ENCODE measurements around the gene SCNN1G. TPM values are rescaled to one million over a fixed set of nuclear protein-coding genes. Genes with fewer than 3 reads are reported as not detected.
A peak's percentile ranks its signal among the peaks of the same experiment; 100 is the strongest.

The SCNN1G gene
- polyA plus RNA-seq, 2 of the 4 experiments (the other 2 are of a cell fraction), result 0.03 to 0.05 TPM

DNA sequence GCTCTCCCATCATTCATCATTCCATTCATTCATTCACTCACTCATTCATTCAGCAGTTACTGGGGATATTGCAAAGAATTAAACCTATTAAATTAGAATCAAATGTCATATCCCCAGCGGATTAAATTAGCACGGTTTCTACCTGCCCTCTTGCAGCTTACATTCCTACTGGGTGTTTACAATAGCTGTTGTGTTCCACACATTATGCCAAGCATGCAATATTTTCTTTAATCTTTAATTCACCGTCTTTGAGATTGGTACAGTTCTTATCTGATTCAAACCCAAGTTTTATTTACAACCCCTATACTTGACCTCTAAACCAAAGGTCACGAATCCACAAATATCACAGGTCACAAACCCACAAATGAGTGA is 32.6 kb upstream of the SCNN1G start:
- H3K4me3 ChIP-seq, result peak overlapping the region; percentile 64
- FAIRE-seq (no peak), ATAC-seq (no peak), DNase-seq (ENCODE audit: low read depth in 1 of 2, low spot score in 1 of 2) (no peak)
- TF ChIP-seq HDAC2 (IDR thresholded peaks at IDR 0.05) (no peak), KDM1A (IDR thresholded peaks at IDR 0.05; ENCODE audit: low read depth) (no peak), EHF (CRISPR knock-in tag; IDR thresholded peaks at IDR 0.05) (no peak), EP300 (IDR thresholded peaks at IDR 0.05) (no peak), POLR2AphosphoS2 (conservative IDR thresholded peaks at IDR 0.05; ENCODE audit: low read length) (no peak), ESRRA (IDR thresholded peaks at IDR 0.05; ENCODE audit: borderline replicate concordance, low read length) (no peak), RFX5 (IDR thresholded peaks at IDR 0.05) (no peak), RNF2 (IDR thresholded peaks at IDR 0.05; ENCODE audit: borderline replicate concordance, low read depth) (no peak), USF2 (IDR thresholded peaks at IDR 0.05) (no peak), POLR2A (IDR thresholded peaks at IDR 0.05; ENCODE audit: low read length) (no peak), ZC3H11A (IDR thresholded peaks at IDR 0.05) (no peak), NFE2L2 (conservative IDR thresholded peaks at IDR 0.05; ENCODE audit: low read length) (no peak), HMGXB4 (CRISPR knock-in tag; IDR thresholded peaks at IDR 0.05; ENCODE audit: borderline replicate concordance) (no peak), HOXA7 (CRISPR knock-in tag; IDR thresholded peaks at IDR 0.05) (no peak)
- TF ChIP-seq, protein P1, sequence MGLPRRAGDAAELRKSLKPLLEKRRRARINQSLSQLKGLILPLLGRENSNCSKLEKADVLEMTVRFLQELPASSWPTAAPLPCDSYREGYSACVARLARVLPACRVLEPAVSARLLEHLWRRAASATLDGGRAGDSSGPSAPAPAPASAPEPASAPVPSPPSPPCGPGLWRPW (IDR thresholded peaks at IDR 0.05), result no peak
- TF ChIP-seq, protein P2, sequence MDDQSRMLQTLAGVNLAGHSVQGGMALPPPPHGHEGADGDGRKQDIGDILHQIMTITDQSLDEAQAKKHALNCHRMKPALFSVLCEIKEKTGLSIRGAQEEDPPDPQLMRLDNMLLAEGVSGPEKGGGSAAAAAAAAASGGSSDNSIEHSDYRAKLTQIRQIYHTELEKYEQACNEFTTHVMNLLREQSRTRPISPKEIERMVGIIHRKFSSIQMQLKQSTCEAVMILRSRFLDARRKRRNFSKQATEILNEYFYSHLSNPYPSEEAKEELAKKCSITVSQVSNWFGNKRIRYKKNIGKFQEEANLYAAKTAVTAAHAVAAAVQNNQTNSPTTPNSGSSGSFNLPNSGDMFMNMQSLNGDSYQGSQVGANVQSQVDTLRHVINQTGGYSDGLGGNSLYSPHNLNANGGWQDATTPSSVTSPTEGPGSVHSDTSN (IDR thresholded peaks at IDR 0.05), result no peak
- H3K4me1 ChIP-seq, result peaks cover 34% of the 10 kb centered on the region
- peak overlapping the region; percentile 70 for H3K4me2 ChIP-seq
- WGBS (ENCODE audit: missing lambda C conversion rate), result 26% methylated on average over 4 of the region's 4 CpGs
- H3K9me3 ChIP-seq, result no peaks in the 10 kb centered on the region
- ChIA-PET CTCF (interaction anchor here (3.1 kb wide), 1 partner anchor 285 kb away, joined by 11 read pairs; no protein-coding TSS in a partner anchor), POLR2A (interaction anchor here (0.8 kb wide), 1 partner anchor 408 kb away, joined by 3 read pairs; no protein-coding TSS in a partner anchor)
- peak overlapping the region; percentile 62 to 97 for H3K27ac ChIP-seq

DNA sequence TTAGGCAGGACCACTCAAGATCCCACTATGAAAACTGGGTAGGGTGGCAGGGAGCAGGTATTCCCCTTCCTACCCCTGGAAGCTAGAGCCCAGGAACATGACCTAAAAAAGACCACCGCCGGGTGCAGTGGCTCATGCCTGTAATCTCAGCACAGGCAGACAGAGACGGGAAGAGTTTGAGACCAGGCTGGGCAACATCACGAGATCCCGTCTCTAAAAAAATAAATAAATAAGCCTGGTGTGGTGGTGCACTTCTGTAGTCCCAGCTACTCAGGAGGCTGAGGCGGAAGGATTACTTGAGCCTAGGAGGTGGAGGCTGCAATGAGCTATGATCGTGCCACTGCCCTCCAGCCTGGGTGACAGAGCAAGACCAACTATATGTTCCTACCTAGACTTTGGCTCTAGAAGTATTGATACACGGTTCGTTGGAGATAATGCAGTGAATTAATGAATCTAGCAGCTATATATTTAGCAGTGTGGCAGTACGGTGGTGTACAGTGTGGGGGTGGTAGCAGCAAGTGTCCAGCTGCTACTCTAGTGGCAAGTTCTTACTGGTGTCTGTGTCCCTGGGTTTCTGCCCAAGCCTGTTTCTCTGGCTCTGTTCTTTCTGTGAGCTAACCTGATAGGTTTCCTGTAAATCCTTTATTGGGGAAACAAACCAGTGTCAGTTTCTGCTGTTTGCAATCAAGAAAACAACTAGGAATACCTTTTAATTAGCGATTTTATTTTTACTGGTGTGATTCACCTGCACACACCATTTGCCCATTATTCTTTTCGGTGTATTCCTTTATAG is 30.0 kb upstream of the SCNN1G start:
- CTCF ChIA-PET, result interaction anchor here (0.9 to 2.6 kb wide), 6 partner anchors 10 to 282 kb away, joined by 3 to 13 read pairs (median 4); no protein-coding TSS in a partner anchor
- Histone ChIP-seq H3K4me3 (no peak overlapping the region), H3K4me2 (no peak overlapping the region), H3K9me3 (no peaks in the 10 kb centered on the region), H3K4me1 (peaks cover 8% of the 10 kb centered on the region; the same call in 2 of the 3 replicates), H3K27ac (no peak overlapping the region)
- FAIRE-seq (no peak), DNase-seq (ENCODE audit: low read depth in 1 of 2, low spot score in 1 of 2) (no peak), ATAC-seq (no peak)
- WGBS (ENCODE audit: missing lambda C conversion rate), result 68% methylated on average over 12 of the region's 12 CpGs
- TF ChIP-seq EP300 (IDR thresholded peaks at IDR 0.05) (no peak), CBX8 (IDR thresholded peaks at IDR 0.05) (no peak), JUN (IDR thresholded peaks at IDR 0.05) (no peak), RCOR1 (IDR thresholded peaks at IDR 0.05; ENCODE audit: low read depth, low read length) (no peak), POLR2AphosphoS2 (conservative IDR thresholded peaks at IDR 0.05; ENCODE audit: low read length) (no peak), HOXA7 (CRISPR knock-in tag; IDR thresholded peaks at IDR 0.05) (no peak), ZSCAN20 (CRISPR knock-in tag; IDR thresholded peaks at IDR 0.05) (no peak), E2F6 (IDR thresholded peaks at IDR 0.05; ENCODE audit: borderline replicate concordance, low read depth) (no peak), EHMT2 (IDR thresholded peaks at IDR 0.05; ENCODE audit: low read depth) (no peak), ZC3H11A (IDR thresholded peaks at IDR 0.05) (no peak), REST (IDR thresholded peaks at IDR 0.05) (no peak)
- POLR2A ChIA-PET, result no interaction called here
